ENCODE measurements around the gene PROCA1. TPM values are rescaled to one million over a fixed set of nuclear protein-coding genes. Genes with fewer than 3 reads are reported as not detected.

Gene PROCA1
- polyA plus RNA-seq, 1 of the 3 experiments (the other 2 are of a cell fraction): 7.1 TPM

GRCh38 chr17:28712705-28713415 is 1.2 kb upstream of the PROCA1 start:
- POLR2A ChIA-PET: no interaction called here
- Histone ChIP-seq H4K20me1 (ENCODE audit: insufficient read depth) (no peaks in the 10 kb centered on the region), H3K36me3 (replicated peaks in 1 of 2; ENCODE audit: control insufficient read depth in 1 of 2, insufficient read depth in 2 of 2, low read length in 1 of 2) (no peaks in the 10 kb centered on the region), H3F3A (replicated peaks; ENCODE audit: insufficient read depth) (peaks cover 23% of the 10 kb centered on the region), H3K9ac (no peak overlapping the region), H3K9me2 (no peaks in the 10 kb centered on the region), H3K4me1 (ENCODE audit: control insufficient read depth in 1 of 2, insufficient read depth in 2 of 2, low read depth in 1 of 2, low read length in 1 of 2) (peaks cover 0 to 2% of the 10 kb centered on the region in 2 experiments; a peak in 2 of 4 replicates), H3K4me3 (ENCODE audit: low read depth in 2 of 2, low read length in 1 of 2) (no peak overlapping the region), H3K79me2 (ENCODE audit: insufficient read depth) (peaks cover 9% of the 10 kb centered on the region; the same call in 1 of the 2 replicates), H3K27ac (ENCODE audit: low read depth in 2 of 2, low read length in 1 of 2) (no peak overlapping the region), H3K9me3 (no peaks in the 10 kb centered on the region), H3K4me2 (no peak overlapping the region), H2AFZ (ENCODE audit: low read depth) (no peak overlapping the region), H3K27me3 (ENCODE audit: insufficient read depth) (no peaks in the 10 kb centered on the region)
- CTCF ChIA-PET: interaction anchor here (0.6 to 4.1 kb wide), 3 partner anchors 14 to 189 kb away, joined by 3 to 25 read pairs (median 7); partner anchors contain the start of genes NEK8 and TLCD1
- 86% methylated on average over 7 of the region's 7 CpGs for WGBS (ENCODE audit: low lambda C conversion rate)
- DNase-seq: no peak
- no peak for TF ChIP-seq REST (IDR thresholded peaks at IDR 0.05; ENCODE audit: low read depth, low read length)
- no peak for TF ChIP-seq ELF1 (IDR thresholded peaks at IDR 0.05)
- no peak for TF ChIP-seq IRF3 (IDR thresholded peaks at IDR 0.05; ENCODE audit: low read depth, low read length)
- no peak for TF ChIP-seq GATA2 (CRISPR knock-in tag; IDR thresholded peaks at IDR 0.05)
- no peak for TF ChIP-seq USF2 (IDR thresholded peaks at IDR 0.05; ENCODE audit: borderline replicate concordance, low read depth, low read length)
- TF ChIP-seq YY1 (IDR thresholded peaks at IDR 0.05; ENCODE audit: low read depth): no peak
- TF ChIP-seq CHD2 (IDR thresholded peaks at IDR 0.05; ENCODE audit: low read length, partially characterized antibody): no peak
- TF ChIP-seq SMC3 (IDR thresholded peaks at IDR 0.05; ENCODE audit: low read depth, low read length): no peak
- TF ChIP-seq SIN3A (IDR thresholded peaks at IDR 0.05; ENCODE audit: borderline replicate concordance, low read depth, low read length): no peak
- TF ChIP-seq TEAD4 (IDR thresholded peaks at IDR 0.05; ENCODE audit: borderline replicate concordance, insufficient read depth): no peak
- no peak for TF ChIP-seq MAX (IDR thresholded peaks at IDR 0.05; ENCODE audit: low read depth)
- TF ChIP-seq ZBTB33 (IDR thresholded peaks at IDR 0.05; ENCODE audit: borderline replicate concordance, low read depth): no peak
- no peak for TF ChIP-seq USF1 (IDR thresholded peaks at IDR 0.05; ENCODE audit: borderline replicate concordance, low read depth)
- no peak for TF ChIP-seq FOXM1 (IDR thresholded peaks at IDR 0.05; ENCODE audit: low read depth)
- no peak for TF ChIP-seq PBX3 (IDR thresholded peaks at IDR 0.05)
